GM21515 (cell line): ENCODE results near the gene REV3L.
"Not testable (repeated sequence)": the region's sequence is repeated elsewhere in the genome, so short reads cannot be mapped to it uniquely, and the experiment has no call there.

ENCODE experiments used
- ATAC-seq: cut with Tn5 transposase; IDR thresholded peaks from one replicate; pipeline ENCODE4 v1.9.1; 2021; ENCODE audit not compliant: unreplicated experiment

REV3L gene

DNA sequence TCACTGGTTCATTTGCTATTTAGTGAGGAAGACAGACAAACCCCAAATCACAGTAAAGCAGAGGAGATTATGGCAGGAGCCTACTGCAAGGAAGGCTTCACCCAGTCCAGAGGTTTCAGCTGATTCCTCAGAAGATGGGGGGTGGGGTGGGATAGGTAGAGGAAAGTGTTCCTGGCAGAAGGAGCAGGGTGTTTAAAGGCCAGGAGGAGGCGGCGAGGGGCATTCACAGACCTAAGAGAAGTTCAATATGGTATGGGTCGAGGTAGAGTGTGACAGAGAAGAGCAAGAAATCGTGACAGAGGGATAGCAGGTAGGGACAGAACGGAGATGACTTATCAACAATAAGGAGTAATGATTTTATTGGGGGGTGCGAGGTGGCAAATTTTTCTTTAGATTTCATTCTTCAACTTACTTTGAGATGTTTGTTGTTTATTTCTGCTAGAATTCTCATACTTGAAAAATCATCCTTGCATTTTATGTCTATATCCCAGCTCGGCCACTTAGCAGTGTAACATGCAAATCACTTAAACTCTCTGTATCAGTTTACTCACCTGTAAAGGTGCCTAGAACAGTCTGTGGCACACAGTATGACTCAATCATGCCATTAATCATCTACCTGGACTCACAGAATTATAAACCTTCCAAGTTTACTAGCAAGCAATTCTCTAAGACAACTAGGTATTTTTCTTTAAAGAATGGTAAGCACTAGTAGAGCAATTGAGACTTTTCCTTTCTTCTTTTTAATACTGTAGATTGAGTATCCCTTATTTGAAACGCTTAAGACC lies 176.7 kb downstream of the REV3L start:
- no peak for ATAC-seq

DNA sequence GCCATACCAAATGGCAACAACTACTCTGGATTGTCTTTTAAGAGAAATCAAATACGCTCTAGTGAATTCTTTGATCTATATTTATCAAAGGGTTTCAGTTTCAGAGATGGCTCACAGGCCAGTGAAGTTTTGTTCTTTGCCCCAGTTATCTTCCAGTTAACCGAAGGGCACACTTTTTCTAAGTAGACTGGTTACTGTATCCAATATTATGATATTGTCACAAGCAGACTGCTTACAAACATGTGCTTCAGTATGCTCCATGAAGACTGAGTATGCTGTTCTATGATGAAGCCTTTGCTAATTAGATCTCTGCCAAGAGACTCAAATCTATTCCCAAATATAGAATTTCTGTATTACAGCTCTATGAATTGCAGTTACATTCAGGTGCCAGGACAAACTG lies 181.1 kb downstream of the REV3L start:
- ATAC-seq: no peak

DNA sequence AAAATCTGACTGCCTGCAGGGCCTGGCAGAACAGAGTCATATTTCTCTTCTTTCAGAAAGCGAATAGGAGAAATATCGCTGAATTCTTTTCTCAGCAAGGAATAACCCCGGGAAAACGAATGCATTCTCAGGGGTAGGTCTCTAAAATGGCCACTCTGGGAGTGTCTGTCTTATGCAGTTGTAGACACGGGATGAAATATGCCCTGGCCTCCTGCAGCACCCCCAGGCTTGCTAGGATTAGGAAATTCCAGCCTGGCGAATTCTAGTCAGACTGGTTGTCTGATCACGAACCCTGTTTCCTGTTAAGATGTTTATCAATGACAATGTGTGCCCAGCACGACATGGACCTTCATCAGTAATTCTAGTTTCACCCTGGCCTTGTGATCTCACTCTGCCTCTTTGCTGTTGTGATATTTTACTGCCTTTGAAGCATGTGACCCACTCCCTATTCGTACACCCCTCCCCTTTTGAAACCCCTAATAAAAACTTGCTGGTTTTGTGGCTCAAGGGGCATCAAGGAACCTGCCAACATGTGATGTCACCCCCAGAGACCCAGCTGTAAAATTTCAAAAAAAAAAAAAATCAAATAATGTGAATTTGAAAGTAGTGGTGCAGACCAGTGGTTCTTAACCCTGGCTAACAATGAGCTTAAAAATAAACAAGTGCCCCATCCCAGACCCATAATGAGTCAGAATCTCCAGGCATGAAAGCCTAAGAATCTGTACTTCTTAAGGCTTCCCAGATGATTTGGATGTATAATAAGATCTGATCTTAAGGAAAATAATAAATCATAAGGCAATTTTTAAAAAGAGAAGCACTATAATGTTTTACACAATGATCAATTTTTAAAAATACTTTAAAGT lies 181.8 kb downstream of the REV3L start:
- not testable (repeated sequence) for ATAC-seq

DNA sequence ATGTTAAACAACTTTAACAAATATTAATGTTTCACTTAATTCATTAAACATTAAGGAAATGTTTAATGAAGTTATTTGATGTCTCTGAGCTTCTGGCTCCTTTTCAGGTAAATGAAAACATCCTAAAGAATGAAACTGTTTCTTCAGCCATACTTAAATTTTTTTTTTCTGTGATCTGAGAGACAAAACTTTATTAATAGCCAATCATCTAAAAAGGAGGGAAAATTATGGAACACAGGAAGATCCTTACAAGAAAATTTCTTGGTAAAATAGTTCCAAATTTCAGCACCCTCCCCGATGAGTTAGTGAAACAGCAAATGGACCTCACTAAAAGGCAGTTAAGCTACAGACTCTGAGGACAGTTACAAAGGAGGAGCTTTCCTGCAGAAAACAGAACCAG lies 185.2 kb downstream of the REV3L start:
- ATAC-seq: no peak

DNA sequence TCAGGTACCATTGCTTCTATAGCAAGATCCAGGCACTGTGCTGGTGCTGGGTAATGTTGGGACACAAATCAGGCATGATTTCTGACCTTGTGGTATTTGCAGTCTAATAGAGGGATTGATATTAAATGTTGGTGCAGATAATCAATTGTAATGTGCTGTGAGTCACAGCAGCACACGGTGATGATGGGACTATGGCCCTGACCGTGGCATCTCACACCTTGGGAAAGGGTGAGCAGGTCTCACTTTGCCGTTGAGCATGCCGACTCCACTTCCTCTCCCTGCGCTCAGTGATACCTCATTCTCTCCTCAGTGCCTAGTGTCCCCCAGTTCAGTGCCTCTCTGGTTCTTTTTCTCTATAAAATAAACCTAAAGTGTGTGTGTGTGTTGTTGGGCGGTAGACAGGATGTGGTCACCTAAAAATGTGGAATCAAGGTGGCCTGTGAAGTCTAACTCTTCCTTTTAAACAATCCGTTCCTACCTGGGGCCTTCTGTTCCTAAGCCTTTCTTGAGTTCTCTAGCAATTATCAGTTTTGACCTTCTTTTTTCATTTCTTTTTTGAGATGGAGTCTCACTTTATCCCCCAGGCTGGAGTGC lies 188.5 kb downstream of the REV3L start:
- no peak for ATAC-seq

DNA sequence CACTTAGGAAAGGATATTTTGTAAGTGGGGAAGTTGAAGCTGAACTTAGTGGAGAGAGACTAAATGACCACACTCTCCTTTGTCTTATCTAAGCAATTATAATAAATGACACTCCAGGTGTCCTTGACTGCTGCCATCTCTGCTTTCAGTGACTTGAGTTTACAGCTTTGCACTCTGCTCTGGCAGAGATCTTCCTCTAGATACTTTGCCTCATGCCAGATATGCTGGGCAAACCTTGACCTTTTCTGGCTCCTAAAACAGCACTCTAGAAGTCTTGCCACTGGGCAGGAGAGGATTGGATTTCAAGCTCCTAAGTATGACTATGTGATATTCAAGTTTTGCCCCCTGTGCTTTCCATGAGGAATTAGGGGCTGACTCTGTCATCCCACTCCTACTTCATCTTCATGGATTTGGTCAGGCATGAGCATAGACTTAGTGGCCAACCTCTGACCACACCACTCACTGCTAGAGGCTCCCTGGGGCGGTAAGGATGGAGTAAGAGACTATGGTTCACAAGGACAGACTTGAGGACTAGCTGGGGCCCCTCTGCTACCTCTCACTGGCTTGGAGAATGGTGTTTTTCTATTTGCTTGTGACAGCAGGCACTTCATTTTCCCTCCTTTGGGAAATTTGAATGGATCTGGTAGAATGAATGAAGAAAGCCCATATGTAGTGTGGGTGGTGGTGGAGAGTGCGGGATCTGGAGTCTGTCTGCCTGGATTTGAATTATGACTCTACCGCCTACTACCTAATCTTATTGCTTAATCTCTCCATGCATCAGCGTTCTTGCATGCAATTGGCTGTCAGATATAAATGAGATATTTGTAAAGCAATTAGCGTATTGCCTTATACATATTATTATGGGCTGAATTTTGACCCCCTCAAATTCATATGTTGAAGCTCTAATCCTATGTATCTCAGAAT lies 191.4 kb downstream of the REV3L start:
- ATAC-seq: no peak

DNA sequence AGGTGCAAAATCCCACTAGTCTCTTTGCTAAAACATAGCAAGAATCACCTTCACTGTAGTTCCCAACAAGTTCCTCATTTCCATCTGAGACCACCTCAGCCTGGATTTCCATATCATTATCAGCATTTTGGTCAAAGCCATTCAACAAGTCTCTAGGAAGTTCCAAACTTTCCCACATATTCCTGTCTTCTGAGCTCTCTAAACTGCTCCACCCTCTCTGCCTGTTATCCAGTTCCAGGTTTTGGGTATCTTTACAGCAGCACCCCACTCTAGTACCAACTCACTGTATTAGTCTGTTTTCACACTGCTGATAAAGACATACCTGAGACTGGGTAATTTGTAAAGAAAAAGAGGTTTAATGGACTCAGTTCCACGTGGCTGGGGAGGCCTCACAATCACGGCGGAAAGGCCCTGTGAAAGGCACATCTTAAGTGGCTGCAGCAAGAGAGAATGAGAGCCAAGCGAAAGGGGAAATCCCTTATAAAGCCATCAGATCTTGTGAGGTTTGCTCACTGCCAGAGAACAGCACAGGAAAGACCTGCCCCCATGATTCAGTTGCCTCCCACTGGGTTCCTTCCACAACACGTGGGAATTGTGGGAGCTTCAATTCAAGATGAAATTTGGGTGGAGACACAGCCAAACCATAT lies 192.2 kb downstream of the REV3L start:
- ATAC-seq: peak; percentile 83

DNA sequence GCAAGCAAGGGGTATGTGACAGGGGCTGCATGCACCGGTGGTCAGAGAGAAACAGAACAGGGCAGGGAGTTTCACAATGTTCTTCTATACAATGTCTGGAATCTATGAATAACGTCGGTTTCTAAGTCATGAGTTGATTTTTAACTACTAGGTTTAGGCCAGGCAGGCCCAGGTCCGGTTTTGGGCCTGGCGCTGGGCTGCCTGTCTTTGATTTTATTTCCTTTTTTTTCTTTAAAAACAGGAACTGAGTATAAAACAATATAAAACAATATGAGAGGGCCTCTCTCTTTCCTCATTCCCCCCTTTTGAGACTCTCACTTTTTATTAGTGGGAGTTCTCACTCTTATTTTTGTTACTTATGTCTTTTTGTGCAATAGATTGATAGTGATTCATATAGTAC lies 198.7 kb downstream of the REV3L start:
- not testable (repeated sequence) for ATAC-seq

DNA sequence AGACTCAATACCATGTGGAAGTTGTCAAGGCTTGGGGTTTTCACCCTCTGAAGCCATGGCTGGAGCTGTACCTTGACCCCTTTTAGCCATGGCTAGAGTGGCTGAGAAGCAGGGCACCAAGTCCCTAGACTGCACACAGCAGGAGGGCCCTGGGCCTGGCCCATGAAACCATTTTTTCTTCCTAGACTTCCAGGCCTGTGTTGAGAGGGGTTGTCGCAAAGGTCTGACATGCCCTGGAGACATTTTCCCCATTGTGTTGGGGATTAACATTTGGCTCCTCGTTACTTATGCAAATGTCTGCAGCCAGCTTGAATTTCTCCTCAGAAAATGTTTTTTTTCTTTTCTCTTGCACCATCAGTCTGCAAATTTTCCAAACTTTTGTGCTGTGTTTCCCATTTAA lies 199.3 kb downstream of the REV3L start:
- ATAC-seq: no peak

DNA sequence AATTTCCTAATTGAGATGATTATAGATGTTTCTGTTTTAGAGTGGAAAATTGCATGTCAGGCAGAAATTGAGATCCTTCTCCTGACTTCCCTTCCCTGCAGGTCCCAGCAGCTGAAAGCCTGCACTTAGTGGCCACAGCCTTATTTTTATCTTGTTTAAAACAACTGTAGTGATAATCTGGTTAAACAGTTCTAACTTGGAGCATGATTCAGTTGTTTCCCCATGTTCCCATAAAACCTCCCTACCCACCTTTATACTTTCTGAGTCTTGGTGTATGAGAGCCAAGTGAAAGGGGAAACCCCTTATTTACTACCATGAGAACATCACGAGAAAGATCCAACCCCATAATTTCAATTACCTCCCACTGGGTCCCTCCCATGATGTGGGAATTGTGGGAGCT lies 200.5 kb downstream of the REV3L start:
- ATAC-seq: no peak

DNA sequence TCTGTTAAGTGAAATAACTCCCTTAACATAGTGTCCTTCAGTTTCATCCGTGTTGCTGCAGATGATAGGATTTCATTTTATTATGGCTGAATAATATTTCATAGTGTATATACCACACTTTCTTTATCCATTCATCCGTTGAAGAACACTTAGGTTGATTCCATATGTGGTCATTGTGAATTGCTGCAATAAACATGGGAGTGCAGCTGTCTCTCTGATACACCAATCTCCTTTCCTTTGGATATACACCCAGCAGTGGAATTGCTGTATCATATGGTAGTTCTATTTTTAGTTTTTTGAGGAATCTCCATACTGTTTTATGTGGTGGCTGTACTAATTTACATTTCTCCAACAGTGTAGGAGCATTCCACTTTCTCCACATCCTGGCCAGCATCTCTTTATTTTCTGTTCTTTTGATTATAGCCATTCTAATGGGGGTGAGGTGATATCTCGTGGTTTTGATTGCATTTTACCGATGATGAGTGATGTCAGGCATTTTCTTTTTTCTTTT lies 202.5 kb downstream of the REV3L start:
- ATAC-seq: no peak

DNA sequence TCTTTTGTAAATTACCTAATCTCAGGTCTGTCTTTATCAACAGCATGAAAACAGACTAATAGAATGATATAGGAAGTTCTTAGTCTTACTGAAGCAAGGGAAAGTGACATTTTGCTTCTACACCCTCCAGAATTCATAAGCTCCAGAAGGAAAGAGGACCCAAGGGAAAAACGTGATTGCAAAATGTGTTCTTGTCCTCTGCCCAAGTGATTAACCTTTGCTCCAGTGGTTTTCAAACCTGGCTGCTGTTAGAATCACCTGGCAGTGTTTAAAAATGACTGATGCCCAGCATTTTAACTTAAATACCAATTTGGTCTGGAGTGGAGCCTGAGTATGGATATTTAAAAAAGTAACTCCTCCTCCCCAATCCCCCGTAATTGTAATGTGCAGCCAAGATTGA lies 204.3 kb downstream of the REV3L start:
- ATAC-seq: no peak

DNA sequence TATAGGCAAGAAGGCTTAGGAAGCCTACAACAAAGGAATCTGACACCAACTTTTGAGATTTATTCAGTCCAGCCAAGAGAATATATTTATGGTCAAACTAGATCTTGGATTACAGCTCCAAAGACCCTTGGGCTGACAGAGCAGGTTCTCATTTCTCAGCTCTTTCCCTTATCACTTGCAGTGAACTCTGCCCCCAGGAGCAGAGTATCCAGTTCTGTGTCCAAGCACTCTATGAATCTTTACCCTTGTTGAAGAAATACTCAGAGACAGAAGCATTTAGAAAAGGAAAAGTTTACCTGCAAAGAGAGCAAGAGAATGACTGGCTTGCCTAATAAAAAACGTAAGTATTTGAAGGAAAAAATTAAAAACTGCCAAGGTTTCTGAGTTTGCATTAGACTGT lies 205.2 kb downstream of the REV3L start:
- no peak for ATAC-seq

DNA sequence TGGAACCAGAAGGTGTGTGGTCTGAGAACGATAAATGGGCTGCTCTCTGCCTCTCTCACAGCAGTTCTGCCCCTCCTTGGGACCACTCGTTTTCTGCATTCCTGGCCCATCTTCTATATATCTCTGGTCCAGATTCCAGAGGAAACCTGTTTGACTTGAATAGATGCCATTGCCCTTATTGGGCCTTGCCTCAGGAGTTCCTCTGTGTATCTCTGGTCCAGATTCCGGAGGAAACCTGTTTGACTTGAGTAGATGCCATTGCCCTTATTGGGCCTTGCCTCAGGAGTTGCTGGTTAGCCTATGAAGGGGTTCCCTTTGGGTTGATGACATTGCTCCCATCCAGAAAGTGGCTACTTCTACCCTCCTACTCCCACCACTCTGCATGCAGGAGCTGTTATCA lies 206.3 kb downstream of the REV3L start:
- ATAC-seq: no peak

DNA sequence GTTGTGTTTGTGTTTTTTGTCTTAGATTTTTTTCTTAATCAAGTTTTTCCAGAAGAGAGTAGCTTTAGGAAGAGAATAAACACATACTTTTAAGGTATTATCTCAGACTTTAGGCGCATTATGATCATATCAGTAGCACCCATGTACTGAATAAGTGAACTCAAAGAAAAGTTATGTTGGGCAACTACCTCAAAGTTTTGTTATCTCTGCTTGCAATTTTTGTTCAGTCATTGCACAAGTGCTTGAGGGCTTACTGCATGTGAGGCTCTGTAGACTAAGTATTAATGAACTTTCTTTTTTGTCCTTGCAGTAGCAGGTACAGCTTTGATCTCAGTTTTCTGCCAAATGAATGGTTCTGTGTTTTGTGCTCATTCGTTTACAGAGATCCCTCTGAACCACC lies 206.7 kb downstream of the REV3L start:
- ATAC-seq: no peak

DNA sequence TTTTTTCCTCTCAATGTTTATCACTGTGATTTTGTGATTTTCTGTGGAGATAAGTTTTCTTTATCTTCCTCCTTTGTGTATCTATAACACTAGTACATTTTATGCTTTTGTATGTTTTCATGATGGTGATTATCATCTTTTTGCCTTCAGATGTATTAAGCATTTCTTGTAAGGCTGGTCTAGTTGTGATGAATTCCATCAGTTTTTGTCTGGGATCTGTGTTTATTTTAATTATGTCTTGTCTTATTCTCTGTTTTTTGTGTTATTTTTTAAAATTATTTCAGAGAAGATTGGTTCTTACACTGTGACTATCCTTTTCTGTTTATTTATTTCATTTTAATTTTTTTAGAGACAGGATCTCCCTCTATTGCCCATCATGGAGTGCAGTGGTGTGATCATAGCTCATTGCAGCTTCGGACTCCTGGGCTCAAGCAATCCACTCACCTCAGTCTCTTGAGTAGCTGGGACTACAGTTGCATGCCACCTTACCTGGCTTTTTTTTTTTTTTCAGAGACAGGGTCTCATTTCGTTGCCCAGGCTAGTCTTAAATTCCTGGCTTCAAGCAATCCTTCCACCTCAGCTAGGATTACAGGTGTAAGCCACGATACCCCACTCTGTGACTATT lies 208.3 kb downstream of the REV3L start:
- ATAC-seq: no peak

DNA sequence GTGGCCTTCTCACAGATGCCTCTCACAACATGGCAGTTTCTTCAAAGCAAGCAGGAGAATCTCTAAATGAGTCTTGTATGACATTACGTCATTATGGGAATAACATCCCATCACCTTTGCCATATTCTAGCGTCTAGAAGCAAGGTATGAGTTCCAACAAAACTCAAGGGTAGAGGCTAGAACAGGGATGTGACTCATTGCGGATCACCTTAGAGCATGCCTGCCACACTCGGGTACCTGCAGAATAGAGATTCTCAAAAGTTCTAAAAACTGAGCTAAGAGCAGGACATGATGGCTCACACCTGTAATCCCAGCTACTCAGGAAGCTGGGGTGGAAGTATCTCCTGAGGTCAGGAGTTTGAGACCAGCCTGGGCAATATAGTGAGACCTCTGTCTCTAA lies 212.9 kb downstream of the REV3L start:
- no peak for ATAC-seq

DNA sequence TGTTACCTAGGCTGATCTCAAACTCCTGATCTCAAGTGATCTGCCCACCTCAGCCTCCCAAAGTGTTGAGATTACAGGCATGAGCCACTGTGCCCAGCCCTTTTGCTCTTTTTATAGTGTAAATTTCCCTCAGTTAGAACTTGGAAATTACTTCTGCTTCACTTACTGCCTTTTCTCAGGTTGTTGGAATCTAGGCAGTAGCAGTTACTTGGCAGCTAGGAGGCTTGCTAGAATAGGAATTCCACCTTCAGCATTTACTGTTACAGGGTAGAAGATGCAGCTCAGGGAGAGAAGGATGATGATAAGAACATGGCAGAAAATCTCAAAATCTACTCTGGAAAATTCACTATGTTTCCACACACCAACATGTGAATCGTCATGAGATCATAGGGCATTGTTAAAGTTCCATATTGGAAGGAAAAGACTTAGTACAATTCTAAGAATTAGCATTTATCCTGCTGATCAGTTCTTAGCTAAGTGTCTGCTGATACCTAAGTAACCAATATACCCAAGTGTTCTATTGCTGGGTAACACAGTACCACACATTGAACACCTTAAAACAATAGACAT lies 213.5 kb downstream of the REV3L start:
- no peak for ATAC-seq

DNA sequence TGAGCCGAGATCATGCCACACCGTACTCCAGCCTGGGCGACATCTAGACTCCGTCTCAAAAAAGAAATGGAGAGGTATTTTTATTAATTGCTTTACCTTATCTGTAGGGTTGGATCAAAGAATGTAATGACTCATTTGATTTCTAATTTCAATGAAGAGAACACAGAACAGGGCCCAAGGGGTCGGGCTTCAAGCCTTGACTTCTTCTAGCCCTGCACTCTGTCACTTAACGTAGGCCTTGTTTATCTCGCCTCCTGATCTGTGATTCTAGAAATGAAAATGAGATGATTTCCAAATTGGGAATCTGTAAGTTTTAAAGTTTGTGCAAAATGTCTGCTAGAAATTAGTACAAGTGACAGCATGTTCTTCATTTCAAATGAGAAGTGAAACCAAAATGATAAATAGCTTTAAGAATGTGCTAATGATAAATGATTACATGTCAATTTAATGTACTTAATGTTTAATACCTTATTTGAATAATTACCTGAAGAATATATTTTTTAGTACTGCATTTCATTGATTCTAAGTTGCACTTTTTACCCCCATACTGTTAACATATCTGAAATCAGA lies 215.2 kb downstream of the REV3L start:
- ATAC-seq: no peak
